GM12878 (cell line): ENCODE results near the gene NBR1. TPM values are rescaled to one million over a fixed set of nuclear protein-coding genes. Genes with fewer than 3 reads are reported as not detected.

Experiments
- ATF2 ChIP-seq: IDR thresholded peaks from 2 replicates; pipeline ENCODE4 v1.6.1; 2012; ENCODE audit warnings: low read length, inconsistent platforms
- ATF7 ChIP-seq: fragments of 450-650 bp; IDR thresholded peaks from 2 replicates; pipeline ENCODE4 v1.6.1; 2016; ENCODE audit warnings: low read depth, mild to moderate bottlenecking
- CBX3 ChIP-seq: fragments of 200-600 bp; sonication (generic); IDR thresholded peaks from 2 replicates; pipeline ENCODE4 v1.6.1; 2016; ENCODE audit warnings: low read depth, borderline replicate concordance
- CEBPB ChIP-seq, 2 experiments: fragments of 150-350 bp in 1 of 2; IDR thresholded peaks; 2 replicates each; pipeline ENCODE4 v1.6.1; 2012 to 2014; ENCODE audit warnings: low read depth in 2 of 2, low read length in 2 of 2, borderline replicate concordance in 1 of 2, inconsistent platforms in 1 of 2
- CREM ChIP-seq: IDR thresholded peaks from 2 replicates; pipeline ENCODE4 v1.6.1; 2014; ENCODE audit warnings: antibody characterized with exemption, low read depth
- EZH2 ChIP-seq: IDR thresholded peaks from 2 replicates; pipeline ENCODE4 v1.6.1; 2012; ENCODE audit warnings: low read depth, mild to moderate bottlenecking, control low read depth, inconsistent platforms, low read length, borderline replicate concordance; ENCODE audit not compliant: control insufficient read depth
- KAT2A ChIP-seq: conservative IDR thresholded peaks from 2 replicates; pipeline ENCODE4 v1.6.1; 2011; ENCODE audit warnings: low read depth, low read length; ENCODE audit not compliant: control insufficient read depth
- KLF5 ChIP-seq: fragments of 450-650 bp; IDR thresholded peaks from 2 replicates; pipeline ENCODE4 v1.6.1; 2014; ENCODE audit warnings: mild to moderate bottlenecking; ENCODE audit not compliant: partially characterized antibody
- POLR2A ChIP-seq: IDR thresholded peaks from 2 replicates; pipeline ENCODE4 v1.6.1; 2011; ENCODE audit warnings: low read depth, mild to moderate bottlenecking, low read length
- SMAD1 ChIP-seq: fragments of 450-650 bp; IDR thresholded peaks from 2 replicates; pipeline ENCODE4 v1.6.1; 2018; ENCODE audit warnings: mild to moderate bottlenecking, low read depth; ENCODE audit not compliant: partially characterized antibody
- SUPT20H ChIP-seq: IDR thresholded peaks from 2 replicates; pipeline ENCODE4 v1.6.1; 2011; ENCODE audit warnings: low read depth, mild to moderate bottlenecking, low read length, moderate library complexity, borderline replicate concordance; ENCODE audit not compliant: control insufficient read depth
- polyA plus RNA-seq, 11 experiments: library from polyadenylated mRNA; depleted of rRNA in 4 of 11; unstranded in 6 of 11; stranded (reverse) in 5 of 11; fragments of >200 nt; fragmentation: Nextera tagmentation in 4 of 11; fragmentation: Illumina TruSeq in 1 of 11; extraction: Ambion mirVana in 4 of 11; extraction: Trizol in 1 of 11; gene quantifications; 1 replicate in 1 of 11; 2 replicates in 10 of 11; pipeline versions ENCODE4 v1.2.1 to v1.2.3, GENCODE V29; 2011 to 2016; ENCODE audit warnings: inconsistent platforms in 2 of 11, missing spikeins in 2 of 11, low read depth in 1 of 11
- total RNA-seq, 4 experiments: library from RNA; depleted of rRNA in 3 of 4; stranded (reverse); fragments of >200 nt in 3 of 4; fragmentation: Illumina TruSeq in 1 of 4; extraction: Trizol in 1 of 4; gene quantifications; 2 replicates each; pipeline versions ENCODE4 v1.2.1 to v1.2.3, GENCODE V29; 2013 to 2021
- TF ChIP-seq, protein P1 (sequence below): fragments of 450-650 bp; IDR thresholded peaks from 2 replicates; pipeline ENCODE4 v1.6.1; 2016; ENCODE audit warnings: mild to moderate bottlenecking
- TF ChIP-seq, protein P2 (sequence below): IDR thresholded peaks from 2 replicates; pipeline ENCODE4 v1.6.1; 2012; ENCODE audit warnings: improper control_type of control experiment, low read depth, low read length; ENCODE audit not compliant: insufficient replicate concordance
- TF ChIP-seq, protein P3 (sequence below): fragments of 450-650 bp; IDR thresholded peaks from 2 replicates; pipeline ENCODE4 v1.6.1; 2018; ENCODE audit warnings: borderline replicate concordance, mild to moderate bottlenecking; ENCODE audit not compliant: partially characterized antibody
- TF ChIP-seq, protein P4 (sequence below): IDR thresholded peaks from 2 replicates; pipeline ENCODE4 v1.6.1; 2011; ENCODE audit warnings: low read depth, low read length, improper control_type of control experiment, borderline replicate concordance

NBR1 gene
- total and polyA plus RNA-seq, 10 of the 15 experiments (the other 5 are each of a cell fraction or from before 2014, with no cell fraction given), result 3.5 to 55.2 (median 28.2) TPM

- TF ChIP-seq ATF2 (no peak), CBX3 (no peak), SUPT20H (no peak), CEBPB (IDR thresholded peaks at IDR 0.05; ENCODE audit: borderline replicate concordance in 1 of 2, low read depth in 2 of 2, low read length in 2 of 2) (no peak), POLR2A (peak; percentile 79), SMAD1 (no peak), CREM (no peak; the same call in 1 of the 2 replicates), ATF7 (no peak), EZH2 (no peak), KLF5 (no peak), KAT2A (no peak)
- TF ChIP-seq, protein P1, sequence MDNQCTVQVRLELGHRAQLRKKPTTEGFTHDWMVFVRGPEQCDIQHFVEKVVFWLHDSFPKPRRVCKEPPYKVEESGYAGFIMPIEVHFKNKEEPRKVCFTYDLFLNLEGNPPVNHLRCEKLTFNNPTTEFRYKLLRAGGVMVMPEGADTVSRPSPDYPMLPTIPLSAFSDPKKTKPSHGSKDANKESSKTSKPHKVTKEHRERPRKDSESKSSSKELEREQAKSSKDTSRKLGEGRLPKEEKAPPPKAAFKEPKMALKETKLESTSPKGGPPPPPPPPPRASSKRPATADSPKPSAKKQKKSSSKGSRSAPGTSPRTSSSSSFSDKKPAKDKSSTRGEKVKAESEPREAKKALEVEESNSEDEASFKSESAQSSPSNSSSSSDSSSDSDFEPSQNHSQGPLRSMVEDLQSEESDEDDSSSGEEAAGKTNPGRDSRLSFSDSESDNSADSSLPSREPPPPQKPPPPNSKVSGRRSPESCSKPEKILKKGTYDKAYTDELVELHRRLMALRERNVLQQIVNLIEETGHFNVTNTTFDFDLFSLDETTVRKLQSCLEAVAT, result peak; percentile 79
- TF ChIP-seq, protein P2, sequence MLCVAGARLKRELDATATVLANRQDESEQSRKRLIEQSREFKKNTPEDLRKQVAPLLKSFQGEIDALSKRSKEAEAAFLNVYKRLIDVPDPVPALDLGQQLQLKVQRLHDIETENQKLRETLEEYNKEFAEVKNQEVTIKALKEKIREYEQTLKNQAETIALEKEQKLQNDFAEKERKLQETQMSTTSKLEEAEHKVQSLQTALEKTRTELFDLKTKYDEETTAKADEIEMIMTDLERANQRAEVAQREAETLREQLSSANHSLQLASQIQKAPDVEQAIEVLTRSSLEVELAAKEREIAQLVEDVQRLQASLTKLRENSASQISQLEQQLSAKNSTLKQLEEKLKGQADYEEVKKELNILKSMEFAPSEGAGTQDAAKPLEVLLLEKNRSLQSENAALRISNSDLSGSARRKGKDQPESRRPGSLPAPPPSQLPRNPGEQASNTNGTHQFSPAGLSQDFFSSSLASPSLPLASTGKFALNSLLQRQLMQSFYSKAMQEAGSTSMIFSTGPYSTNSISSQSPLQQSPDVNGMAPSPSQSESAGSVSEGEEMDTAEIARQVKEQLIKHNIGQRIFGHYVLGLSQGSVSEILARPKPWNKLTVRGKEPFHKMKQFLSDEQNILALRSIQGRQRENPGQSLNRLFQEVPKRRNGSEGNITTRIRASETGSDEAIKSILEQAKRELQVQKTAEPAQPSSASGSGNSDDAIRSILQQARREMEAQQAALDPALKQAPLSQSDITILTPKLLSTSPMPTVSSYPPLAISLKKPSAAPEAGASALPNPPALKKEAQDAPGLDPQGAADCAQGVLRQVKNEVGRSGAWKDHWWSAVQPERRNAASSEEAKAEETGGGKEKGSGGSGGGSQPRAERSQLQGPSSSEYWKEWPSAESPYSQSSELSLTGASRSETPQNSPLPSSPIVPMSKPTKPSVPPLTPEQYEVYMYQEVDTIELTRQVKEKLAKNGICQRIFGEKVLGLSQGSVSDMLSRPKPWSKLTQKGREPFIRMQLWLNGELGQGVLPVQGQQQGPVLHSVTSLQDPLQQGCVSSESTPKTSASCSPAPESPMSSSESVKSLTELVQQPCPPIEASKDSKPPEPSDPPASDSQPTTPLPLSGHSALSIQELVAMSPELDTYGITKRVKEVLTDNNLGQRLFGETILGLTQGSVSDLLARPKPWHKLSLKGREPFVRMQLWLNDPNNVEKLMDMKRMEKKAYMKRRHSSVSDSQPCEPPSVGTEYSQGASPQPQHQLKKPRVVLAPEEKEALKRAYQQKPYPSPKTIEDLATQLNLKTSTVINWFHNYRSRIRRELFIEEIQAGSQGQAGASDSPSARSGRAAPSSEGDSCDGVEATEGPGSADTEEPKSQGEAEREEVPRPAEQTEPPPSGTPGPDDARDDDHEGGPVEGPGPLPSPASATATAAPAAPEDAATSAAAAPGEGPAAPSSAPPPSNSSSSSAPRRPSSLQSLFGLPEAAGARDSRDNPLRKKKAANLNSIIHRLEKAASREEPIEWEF, result no peak
- TF ChIP-seq, protein P3, sequence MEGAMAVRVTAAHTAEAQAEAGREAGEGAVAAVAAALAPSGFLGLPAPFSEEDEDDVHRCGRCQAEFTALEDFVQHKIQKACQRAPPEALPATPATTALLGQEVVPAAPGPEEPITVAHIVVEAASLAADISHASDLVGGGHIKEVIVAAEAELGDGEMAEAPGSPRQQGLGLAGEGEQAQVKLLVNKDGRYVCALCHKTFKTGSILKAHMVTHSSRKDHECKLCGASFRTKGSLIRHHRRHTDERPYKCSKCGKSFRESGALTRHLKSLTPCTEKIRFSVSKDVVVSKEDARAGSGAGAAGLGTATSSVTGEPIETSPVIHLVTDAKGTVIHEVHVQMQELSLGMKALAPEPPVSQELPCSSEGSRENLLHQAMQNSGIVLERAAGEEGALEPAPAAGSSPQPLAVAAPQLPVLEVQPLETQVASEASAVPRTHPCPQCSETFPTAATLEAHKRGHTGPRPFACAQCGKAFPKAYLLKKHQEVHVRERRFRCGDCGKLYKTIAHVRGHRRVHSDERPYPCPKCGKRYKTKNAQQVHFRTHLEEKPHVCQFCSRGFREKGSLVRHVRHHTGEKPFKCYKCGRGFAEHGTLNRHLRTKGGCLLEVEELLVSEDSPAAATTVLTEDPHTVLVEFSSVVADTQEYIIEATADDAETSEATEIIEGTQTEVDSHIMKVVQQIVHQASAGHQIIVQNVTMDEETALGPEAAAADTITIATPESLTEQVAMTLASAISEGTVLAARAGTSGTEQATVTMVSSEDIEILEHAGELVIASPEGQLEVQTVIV, result no peak
- TF ChIP-seq, protein P4, sequence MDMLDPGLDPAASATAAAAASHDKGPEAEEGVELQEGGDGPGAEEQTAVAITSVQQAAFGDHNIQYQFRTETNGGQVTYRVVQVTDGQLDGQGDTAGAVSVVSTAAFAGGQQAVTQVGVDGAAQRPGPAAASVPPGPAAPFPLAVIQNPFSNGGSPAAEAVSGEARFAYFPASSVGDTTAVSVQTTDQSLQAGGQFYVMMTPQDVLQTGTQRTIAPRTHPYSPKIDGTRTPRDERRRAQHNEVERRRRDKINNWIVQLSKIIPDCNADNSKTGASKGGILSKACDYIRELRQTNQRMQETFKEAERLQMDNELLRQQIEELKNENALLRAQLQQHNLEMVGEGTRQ, result no peak
Observed at GRCh38 chr17:43211480-43212402, 40.7 kb downstream of the NBR1 start, which contains the start of gene TMEM106A (continued).
